Epidermal melanocyte (primary cell): Measurements from ENCODE around the gene PIK3CD.

Source experiments
- DNase-seq: peaks from one replicate; pipeline ENCODE4 v3.0.0; 2011; ENCODE audit warnings: low spot score; ENCODE audit not compliant: insufficient read length

Gene PIK3CD

DNA sequence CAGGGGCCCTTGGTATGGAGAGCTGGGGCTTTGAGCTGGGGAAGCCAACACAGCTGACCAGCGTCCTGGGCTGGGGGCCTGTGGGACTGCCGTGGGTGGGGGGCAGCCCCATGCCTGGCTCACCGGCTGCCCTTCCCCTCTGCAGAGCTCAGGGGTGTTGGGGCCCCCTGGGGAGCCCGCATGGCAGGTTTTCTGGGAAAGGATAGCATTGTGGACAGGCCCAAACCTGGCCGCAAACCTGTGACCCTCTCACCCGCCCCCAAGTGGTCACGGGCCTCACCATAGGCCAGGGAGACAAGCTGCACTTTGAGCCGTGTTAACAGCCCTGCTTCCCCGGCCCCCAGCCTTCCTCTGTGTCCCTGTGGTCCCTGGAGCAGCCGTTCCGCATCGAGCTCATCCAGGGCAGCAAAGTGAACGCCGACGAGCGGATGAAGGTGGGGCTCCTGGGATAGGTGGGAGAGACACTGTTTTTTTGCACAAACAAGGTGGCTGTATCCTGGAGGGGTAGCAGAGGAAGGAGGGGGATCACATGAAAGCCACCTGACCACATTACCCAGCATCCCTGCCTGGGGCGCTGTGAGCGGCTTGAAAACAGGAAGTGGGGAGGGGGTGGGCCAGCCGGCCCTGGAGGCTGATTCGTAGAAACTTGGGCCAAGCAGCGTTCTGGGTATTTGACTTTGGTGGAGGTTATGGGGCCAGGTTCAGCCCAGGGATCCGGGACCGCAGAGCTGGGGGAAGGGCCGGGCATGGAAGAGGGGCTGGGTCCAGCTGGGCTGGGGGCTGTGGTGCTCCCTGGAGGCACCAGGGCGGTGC is 65.9 kb downstream of the PIK3CD start:
- peak; percentile 76 for DNase-seq

DNA sequence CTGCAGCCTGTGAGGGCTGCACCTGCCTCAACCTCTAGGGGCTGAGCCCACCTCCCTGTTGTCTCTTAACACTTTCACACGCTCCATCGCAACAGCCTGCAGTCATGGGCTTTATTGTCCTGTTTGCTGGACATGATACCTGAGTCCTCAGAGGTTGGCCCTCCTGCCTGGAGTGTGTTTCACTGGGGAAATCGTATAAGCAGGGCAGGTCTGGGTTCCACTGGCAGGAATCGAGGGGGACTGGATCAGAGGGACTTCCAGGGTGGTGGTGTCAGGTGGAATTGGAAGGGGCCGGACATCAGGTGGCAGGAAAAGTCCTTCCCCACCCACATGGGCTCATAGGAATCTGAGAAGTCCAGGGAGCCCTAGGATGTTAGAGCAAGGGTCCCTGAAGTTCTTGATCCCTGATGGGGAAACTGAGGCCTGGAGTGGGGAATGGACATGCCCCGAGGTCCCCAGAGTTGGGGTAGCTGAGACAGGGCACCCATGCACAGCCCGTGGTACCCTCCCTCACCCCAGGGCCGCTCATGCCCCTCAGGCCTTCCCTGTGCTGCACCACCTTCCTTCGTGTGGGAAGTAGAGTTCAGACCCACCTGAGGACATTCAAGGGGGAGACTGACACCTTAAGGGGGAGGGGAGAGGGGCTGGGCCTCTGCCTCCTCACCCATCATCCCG is 66.6 kb downstream of the PIK3CD start:
- no peak for DNase-seq

DNA sequence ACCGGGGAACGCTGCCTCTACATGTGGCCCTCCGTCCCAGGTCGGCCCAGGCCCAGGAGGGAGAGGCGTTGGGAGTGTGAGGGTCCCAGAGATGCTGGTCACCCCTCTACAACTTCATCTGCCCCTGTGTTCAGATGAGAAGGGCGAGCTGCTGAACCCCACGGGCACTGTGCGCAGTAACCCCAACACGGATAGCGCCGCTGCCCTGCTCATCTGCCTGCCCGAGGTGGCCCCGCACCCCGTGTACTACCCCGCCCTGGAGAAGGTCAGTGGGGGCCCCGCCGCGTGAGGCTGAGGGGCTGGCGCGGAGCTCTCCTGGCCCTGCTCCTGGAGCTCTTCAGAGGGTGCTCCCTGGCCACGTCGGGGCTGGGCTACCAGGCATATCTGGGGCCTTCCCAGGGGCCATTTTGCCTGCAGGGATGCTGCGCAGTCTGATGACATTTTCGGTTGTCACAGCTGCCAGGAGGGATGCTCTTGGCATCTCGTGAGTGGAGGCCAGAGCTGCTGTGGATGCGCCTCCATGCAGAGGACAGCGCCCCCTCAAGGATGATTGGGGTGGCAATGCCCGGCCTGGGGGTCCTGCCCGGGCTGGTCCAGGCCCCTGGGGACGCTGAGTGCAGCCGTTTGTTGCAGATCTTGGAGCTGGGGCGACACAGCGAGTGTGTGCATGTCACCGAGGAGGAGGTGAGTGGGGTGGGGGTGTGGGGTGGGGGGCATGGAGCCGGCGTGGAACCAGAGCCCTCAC is 68.6 kb downstream of the PIK3CD start:
- DNase-seq = no peak

DNA sequence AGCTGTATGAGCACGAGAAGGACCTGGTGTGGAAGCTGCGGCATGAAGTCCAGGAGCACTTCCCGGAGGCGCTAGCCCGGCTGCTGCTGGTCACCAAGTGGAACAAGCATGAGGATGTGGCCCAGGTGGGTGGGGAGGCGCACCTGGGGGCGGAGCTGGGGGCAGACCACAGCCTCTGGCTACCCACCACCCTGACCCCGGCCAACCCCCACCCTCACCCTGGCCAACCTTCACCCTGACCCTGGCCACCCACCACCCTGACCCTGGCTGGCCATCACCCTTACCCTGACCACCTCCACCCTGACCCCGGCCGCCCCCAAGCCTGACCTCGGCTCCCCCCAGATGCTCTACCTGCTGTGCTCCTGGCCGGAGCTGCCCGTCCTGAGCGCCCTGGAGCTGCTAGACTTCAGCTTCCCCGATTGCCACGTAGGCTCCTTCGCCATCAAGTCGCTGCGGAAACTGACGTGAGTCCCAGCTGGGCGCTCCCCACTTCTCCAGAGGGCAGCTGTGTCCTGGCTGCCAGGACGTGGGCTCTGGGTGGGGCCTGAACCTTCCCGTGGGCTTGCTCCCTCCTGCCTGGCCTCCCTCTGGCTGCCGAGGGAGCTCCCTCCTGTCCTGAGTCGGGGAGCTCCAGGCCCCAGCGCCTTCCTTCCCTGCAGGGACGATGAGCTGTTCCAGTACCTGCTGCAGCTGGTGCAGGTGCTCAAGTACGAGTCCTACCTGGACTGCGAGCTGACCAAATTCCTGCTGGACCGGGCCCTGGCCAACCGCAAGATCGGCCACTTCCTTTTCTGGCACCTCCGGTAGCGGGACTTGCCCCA is 69.5 kb downstream of the PIK3CD start:
- no peak for DNase-seq

DNA sequence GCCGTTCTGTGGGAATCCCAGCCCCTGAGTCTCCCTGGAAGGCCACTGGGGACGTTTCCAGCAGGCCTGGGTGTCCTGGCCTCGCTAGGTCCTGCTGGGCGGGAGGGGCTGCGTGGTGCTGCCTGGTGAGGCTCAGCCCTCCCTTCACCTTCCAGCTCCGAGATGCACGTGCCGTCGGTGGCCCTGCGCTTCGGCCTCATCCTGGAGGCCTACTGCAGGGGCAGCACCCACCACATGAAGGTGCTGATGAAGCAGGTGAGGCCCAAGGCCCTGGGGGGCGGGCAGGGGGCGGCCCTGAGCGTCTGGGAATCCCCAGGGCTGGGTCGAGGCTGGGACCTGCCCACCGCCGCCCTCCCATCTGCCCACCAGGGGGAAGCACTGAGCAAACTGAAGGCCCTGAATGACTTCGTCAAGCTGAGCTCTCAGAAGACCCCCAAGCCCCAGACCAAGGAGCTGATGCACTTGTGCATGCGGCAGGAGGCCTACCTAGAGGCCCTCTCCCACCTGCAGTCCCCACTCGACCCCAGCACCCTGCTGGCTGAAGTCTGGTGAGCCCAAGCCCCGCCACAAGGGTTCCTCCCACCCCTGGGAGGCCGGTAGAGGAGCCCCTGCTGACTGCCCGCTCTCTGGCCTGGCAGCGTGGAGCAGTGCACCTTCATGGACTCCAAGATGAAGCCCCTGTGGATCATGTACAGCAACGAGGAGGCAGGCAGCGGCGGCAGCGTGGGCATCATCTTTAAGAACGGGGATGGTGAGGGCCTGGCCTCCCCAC is 70.3 kb downstream of the PIK3CD start:
- no peak for DNase-seq

DNA sequence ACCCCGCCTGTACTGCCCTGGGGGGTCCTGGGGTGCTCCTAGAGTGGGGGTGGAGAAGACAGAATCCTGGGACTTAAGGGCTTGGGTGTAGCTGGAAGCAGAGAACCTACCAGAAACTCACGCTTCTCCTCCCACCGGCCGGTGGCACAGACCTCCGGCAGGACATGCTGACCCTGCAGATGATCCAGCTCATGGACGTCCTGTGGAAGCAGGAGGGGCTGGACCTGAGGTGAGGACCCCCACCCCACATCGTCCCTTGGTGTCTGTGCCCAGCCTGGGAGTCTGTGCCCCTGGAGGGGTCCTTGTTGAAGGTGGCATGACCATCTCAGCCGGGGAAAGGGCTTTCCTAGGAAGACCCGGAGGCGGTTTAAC is 70.8 kb downstream of the PIK3CD start:
- DNase-seq = no peak

DNA sequence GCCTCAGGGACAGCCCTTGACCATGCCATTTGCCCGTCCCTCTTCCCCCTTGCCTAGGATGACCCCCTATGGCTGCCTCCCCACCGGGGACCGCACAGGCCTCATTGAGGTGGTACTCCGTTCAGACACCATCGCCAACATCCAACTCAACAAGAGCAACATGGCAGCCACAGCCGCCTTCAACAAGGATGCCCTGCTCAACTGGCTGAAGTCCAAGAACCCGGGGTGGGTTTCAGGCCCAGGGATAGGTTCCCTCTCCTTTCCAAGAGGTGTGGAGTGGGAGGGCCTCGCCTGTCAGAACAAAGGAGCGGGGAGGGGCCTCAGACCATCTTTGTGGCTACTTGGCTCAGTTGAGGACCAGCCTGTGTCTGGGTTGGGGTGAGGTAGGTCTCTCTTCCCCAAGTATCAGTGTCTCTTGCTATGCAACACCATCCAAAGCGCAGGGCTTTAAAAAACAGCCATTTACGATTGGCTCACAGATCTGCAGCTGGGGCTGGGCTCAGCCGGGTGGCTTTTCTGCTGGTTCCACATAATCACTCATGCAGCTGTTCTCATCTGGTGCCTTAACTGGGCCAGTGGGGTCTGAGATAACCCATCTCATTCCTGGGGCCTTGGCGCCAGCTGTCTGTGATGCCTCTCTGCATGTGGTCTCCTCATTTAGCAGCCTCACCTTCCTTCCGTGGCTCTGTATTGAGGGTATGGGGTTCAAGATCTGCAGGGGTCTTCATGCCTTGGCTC is 71.7 kb downstream of the PIK3CD start:
- DNase-seq = no peak

DNA sequence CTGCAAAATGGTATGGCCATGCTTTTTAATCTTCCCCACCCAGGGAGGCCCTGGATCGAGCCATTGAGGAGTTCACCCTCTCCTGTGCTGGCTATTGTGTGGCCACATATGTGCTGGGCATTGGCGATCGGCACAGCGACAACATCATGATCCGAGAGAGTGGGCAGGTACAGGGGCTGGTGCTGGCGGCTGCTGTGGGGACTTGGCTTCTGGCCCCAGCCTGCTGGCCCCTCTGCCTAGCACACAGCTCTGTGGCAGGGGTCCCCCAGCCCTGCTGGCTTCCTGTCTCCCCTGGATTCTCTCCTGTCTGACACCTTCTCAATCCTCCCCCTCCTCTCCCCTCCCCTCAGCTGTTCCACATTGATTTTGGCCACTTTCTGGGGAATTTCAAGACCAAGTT is 72.4 kb downstream of the PIK3CD start:
- DNase-seq = no peak

DNA sequence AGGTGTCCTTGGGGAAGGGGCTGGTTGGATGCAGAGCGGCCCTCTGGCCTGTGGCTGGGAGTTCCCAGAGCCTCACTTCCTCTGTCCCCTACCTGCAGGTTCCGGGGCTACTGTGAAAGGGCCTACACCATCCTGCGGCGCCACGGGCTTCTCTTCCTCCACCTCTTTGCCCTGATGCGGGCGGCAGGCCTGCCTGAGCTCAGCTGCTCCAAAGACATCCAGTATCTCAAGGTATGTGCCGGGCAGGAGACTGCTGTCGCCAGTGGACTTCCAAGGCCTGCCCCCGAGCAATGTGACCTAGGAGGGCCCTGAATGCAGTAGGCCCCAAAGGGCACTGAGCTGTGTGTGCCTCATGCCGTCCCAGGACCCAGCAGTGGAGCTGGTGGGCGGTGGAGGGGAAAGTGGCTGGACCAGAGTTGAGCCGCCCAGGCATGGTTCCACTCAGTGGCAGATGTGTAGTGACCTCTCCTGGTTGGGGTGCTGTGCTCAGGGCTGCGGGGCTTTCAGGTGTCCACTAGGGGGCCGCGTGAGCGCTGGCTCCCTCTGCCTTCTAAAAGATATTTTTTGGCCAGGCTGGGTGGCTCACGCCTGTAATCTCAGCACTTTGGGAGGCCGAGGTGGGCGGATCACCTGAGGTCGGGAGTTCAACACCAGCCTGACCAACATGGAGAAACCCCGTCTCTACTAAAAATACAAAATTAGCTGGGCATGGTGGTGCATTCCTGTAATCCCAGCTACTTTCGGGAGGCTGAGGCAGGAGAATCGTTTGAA is 73.4 kb downstream of the PIK3CD start:
- DNase-seq = peak; percentile 66

DNA sequence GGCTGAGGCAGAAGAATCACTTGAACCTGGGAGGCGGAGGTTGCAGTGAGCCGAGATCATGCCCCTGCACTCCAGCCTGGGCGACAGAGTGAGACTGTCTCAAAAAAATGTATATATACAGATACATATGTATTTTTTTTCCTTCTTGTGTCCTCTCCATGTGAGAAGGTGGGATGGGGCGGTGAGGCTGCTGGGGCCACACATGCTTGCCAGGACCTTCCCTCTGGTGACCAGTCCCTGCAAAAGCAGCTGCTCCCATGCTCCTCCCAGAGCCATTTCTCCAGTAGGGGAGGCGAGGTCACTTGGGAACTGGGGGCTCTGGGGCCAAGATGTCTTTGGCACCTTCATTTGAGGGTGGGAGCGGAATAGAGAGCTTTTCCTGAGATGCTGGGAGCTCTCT is 74.9 kb downstream of the PIK3CD start:
- DNase-seq = no peak

DNA sequence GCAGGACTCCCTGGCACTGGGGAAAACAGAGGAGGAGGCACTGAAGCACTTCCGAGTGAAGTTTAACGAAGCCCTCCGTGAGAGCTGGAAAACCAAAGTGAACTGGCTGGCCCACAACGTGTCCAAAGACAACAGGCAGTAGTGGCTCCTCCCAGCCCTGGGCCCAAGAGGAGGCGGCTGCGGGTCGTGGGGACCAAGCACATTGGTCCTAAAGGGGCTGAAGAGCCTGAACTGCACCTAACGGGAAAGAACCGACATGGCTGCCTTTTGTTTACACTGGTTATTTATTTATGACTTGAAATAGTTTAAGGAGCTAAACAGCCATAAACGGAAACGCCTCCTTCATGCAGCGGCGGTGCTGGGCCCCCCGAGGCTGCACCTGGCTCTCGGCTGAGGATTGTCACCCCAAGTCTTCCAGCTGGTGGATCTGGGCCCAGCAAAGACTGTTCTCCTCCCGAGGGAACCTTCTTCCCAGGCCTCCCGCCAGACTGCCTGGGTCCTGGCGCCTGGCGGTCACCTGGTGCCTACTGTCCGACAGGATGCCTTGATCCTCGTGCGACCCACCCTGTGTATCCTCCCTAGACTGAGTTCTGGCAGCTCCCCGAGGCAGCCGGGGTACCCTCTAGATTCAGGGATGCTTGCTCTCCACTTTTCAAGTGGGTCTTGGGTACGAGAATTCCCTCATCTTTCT is 75.5 kb downstream of the PIK3CD start:
- DNase-seq = no peak

DNA sequence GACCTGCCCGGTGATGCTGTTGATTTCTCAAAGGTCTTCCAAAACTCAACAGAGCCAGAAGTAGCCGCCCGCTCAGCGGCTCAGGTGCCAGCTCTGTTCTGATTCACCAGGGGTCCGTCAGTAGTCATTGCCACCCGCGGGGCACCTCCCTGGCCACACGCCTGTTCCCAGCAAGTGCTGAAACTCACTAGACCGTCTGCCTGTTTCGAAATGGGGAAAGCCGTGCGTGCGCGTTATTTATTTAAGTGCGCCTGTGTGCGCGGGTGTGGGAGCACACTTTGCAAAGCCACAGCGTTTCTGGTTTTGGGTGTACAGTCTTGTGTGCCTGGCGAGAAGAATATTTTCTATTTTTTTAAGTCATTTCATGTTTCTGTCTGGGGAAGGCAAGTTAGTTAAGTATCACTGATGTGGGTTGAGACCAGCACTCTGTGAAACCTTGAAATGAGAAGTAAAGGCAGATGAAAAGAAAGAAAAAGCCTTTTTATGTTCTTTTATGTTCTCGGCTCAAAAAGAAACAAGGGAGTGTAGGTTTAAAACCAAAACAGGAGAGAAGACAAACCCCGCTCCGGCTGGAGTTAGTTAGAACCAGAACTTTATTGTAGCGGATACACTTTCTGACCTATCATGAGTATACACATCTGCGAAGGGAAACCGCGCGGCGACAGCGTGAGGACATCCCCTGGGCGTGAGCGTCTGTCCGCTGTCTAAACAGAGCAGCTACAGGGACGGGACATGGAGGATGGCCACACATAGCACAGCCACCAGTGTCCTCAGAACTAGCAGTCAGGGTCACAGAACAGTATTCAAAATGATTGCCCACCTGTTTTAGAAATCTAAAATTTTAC is 77.1 kb downstream of the PIK3CD start:
- no peak for DNase-seq

DNA sequence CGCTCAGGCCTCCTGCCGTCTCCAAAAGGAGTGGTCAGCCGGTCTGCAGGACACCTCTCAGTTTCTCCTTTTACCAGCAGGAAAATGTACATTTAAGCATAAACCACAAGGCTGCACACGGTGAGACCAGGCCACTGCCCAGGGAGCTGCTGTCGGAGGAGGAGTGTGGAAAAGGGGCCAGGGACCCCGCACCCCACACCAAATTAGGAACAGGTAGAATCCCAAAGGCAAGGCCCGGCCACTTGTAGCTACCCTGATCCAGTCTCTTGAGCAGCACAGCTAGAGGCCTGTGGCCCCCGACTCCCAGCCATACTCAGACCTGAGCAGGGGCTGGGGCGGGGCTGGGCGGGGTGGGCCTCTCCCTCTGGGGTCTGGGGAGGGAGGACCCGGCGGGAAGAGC is 78.0 kb downstream of the PIK3CD start:
- no peak for DNase-seq

DNA sequence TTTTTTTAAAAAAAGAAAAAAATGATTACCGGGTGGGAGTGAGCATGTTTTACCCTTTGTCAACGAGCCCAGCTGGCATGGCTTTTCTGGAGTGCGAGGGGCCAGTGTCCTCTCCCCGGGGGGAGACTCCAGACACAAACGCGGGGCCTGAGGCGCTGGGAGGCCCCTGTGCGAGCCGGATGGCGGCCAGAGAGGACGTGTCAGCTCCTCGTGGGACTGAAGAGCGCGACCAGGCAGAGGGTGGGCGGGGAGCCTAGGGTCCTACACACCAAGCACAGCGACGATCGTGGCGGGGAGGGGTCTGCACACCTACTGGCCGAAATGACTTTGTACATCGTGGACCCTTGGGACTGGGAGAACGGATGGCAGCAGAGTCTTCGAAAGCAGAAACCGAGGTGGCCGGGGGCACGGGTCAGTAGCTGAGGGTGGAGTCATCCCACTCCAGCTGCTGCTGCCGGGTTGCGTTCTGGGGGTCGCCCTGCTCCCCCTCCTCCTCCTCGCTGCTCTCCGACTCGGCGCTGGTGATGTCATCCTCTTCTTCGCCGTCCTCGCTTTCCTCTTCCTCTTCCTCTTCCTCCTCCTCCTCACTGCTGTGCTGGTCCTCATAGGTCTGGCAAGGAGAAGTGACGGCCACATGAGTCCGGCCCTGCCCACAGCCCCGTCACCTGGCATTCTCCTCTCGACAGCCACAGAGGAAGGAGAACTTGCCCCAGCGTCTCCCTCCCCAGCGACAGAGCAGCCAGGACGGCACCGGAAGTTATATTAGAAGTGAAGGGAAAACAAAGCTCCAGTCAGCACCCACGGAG is 78.8 kb downstream of the PIK3CD start:
- DNase-seq = no peak

DNA sequence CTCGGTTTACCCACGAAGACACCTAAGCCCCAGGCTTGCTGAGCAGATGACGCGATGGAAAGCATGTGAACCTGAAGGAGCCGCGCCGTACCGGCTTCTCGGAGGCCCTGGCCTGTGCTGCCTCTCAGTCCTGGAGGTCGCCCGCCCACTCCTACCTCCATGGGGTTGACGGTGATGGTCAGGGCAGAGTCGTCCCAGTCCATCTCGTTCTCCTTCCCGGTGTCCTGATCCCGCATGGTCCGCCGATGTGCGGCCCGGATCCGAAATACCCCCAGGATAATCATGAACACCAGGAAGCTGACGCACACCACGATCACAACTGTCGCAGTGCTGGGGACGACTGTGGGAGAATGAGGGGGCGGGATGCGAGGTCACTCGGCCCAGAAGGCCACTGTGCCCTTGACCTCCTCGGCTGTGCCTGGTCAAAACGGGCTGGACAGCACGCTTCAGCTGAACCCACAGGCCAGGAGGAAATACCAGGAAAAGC is 79.6 kb downstream of the PIK3CD start:
- no peak for DNase-seq

DNA sequence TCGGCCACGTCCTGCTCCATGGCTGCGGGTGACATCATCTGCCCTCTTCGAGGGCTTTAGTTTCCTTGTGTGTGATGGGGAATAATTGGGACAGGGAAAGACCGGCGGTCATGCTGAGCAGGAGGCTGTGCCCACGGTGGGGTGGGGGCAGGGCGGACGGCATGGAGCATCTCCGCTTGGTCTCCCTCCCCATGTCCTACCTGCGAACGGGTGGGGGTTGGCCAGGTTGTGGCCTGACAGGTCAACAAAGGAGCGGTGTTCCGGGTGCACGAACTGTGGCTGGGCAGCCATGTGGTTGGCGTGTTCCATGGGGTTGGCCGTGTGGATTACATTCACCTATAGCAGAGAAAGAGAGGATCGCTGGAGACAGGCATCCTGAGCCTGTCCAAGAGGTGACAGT is 80.0 kb downstream of the PIK3CD start:
- DNase-seq = no peak
